GM23248 (cell line): ENCODE results near the gene PTX4.

ENCODE experiments used
- EZH2 ChIP-seq: fragments of 200-600 bp; sonication (generic); IDR thresholded peaks from 2 replicates; pipeline ENCODE4 v1.6.1; 2018; ENCODE audit warnings: antibody characterized with exemption, mild to moderate bottlenecking; ENCODE audit not compliant: insufficient read depth, poor library complexity, severe bottlenecking
- EZH2phosphoT487 ChIP-seq: fragments of 200-600 bp; sonication (generic); IDR thresholded peaks from 2 replicates; pipeline ENCODE4 v1.6.1; 2018; ENCODE audit warnings: antibody characterized with exemption, moderate library complexity, mild to moderate bottlenecking, low read depth; ENCODE audit not compliant: insufficient read depth

GRCh38 chr16:1512774-1513173 lies 24.0 kb upstream of the PTX4 start:
- no peak for TF ChIP-seq EZH2phosphoT487
- TF ChIP-seq EZH2 = no peak
